ENCODE data around the gene CSMD2. TPM values are rescaled to one million over a fixed set of nuclear protein-coding genes. Genes with fewer than 3 reads are reported as not detected.

Gene CSMD2
- total RNA-seq, 2 experiments from 2014 or later: not detected

DNA sequence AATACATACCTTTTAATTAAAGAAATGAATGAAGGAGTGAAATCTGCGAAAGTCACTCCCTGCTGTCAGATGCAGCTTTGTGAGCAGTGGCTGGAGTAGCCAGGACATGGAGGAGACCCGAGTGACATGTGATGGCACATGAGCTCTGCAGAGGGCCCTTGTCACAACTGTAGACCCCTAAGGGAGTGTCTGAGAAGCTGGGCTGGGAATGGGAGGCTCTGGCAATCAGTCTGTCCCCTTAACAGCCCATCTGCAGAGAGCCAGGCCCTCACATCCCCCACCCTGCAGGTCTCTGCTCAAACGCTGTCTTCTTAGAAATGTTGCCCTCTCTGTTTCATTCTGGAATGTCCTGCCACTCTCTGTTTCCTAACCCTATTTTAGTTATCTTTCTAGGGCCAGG, 176.9 kb downstream of the CSMD2 start:
- no peak for DNase-seq (ENCODE audit: low spot score)
- no peaks in the 10 kb centered on the region for H3K9me2 ChIP-seq (ENCODE audit: insufficient read depth, low read length)
- no peak overlapping the region for H3K27ac ChIP-seq (ENCODE audit: low read depth, low read length, poor library complexity, severe bottlenecking)
- intact Hi-C loops (cut with micrococcal nuclease; ENCODE audit: unreplicated experiment): no loop called here
- no peaks in the 10 kb centered on the region for H3K9me3 ChIP-seq (ENCODE audit: low read length)
- ChIA-PET POLR2A (no interaction called here), CTCF (ENCODE audit: unreplicated experiment) (no interaction called here)
- no peak overlapping the region for H3K4me3 ChIP-seq (ENCODE audit: low read depth, low read length, poor library complexity, severe bottlenecking)
- H3K4me1 ChIP-seq (ENCODE audit: insufficient read depth, low read length, poor library complexity, severe bottlenecking): no peaks in the 10 kb centered on the region
- no TSS peak for BruUV-seq (replicated peaks)
- H2AFZ ChIP-seq (ENCODE audit: low read length): no peak overlapping the region
- no peaks in the 10 kb centered on the region for H3K79me2 ChIP-seq (ENCODE audit: insufficient read depth, low read depth, low read length)
- H3K4me2 ChIP-seq (ENCODE audit: low read length): no peak overlapping the region
- no peaks in the 10 kb centered on the region for H4K20me1 ChIP-seq (ENCODE audit: insufficient read depth, low read length)
- TF ChIP-seq, protein P1, sequence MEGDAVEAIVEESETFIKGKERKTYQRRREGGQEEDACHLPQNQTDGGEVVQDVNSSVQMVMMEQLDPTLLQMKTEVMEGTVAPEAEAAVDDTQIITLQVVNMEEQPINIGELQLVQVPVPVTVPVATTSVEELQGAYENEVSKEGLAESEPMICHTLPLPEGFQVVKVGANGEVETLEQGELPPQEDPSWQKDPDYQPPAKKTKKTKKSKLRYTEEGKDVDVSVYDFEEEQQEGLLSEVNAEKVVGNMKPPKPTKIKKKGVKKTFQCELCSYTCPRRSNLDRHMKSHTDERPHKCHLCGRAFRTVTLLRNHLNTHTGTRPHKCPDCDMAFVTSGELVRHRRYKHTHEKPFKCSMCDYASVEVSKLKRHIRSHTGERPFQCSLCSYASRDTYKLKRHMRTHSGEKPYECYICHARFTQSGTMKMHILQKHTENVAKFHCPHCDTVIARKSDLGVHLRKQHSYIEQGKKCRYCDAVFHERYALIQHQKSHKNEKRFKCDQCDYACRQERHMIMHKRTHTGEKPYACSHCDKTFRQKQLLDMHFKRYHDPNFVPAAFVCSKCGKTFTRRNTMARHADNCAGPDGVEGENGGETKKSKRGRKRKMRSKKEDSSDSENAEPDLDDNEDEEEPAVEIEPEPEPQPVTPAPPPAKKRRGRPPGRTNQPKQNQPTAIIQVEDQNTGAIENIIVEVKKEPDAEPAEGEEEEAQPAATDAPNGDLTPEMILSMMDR (conservative IDR thresholded peaks at IDR 0.05; ENCODE audit: low read length): no peak
- TF ChIP-seq EZH2phosphoT487 (IDR thresholded peaks at IDR 0.05; ENCODE audit: borderline replicate concordance, low read depth, low read length): no peak
- H3K36me3 ChIP-seq (ENCODE audit: insufficient read depth, low read length): no peaks in the 10 kb centered on the region

DNA sequence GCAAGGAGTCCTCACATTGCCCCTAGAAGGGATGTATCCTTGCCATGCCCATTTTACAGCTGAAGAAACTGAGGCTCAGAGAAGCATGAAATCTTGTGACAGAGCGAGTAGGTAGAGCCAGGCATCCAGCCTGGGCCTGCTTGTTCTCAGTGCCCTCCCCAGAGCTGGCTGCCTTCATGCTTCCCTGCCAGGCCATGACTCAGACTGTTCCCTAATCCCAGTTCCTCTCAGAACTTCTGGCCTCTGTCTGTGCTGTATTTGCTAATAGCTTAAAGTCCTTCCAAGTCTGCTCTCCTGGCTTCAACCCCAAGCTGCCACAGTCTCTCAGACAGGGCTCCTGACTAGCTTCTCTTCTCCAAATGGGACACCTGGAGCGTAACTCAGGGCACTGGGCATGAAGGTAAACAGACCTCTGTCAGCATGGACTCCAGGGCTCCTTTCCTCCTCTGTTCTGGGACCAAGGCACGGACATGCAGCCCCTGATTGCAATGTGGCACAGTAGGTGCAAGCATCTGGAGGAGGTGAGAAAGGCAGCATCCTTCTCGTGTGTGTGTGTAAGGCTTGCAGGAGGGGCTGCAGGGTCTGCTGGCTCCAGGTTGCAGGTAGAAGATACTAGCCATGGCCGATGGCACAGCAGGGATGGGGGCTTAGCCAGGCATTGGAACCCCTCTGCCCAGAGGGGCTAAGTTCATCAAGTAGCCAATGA, 178.5 kb downstream of the CSMD2 start:
- intact Hi-C loops (cut with micrococcal nuclease; ENCODE audit: unreplicated experiment): no loop called here
- DNase-seq (ENCODE audit: low spot score): no peak
- CTCF ChIA-PET (ENCODE audit: unreplicated experiment): no interaction called here
- TF ChIP-seq, protein P1 (conservative IDR thresholded peaks at IDR 0.05; ENCODE audit: low read length): no peak
- H3K4me1 ChIP-seq (ENCODE audit: insufficient read depth, low read length, poor library complexity, severe bottlenecking): no peaks in the 10 kb centered on the region
- POLR2A ChIA-PET: no interaction called here
- no peaks in the 10 kb centered on the region for H3K9me2 ChIP-seq (ENCODE audit: insufficient read depth, low read length)
- no peaks in the 10 kb centered on the region for H4K20me1 ChIP-seq (ENCODE audit: insufficient read depth, low read length)
- no peak overlapping the region for H3K4me3 ChIP-seq (ENCODE audit: low read depth, low read length, poor library complexity, severe bottlenecking)
- H3K79me2 ChIP-seq (ENCODE audit: insufficient read depth, low read depth, low read length): no peaks in the 10 kb centered on the region
- no TSS peak for BruUV-seq (replicated peaks)
- H3K9me3 ChIP-seq (ENCODE audit: low read length): no peaks in the 10 kb centered on the region
- H3K27ac ChIP-seq (ENCODE audit: low read depth, low read length, poor library complexity, severe bottlenecking): no peak overlapping the region
- no peak overlapping the region for H2AFZ ChIP-seq (ENCODE audit: low read length)
- no peaks in the 10 kb centered on the region for H3K36me3 ChIP-seq (ENCODE audit: insufficient read depth, low read length)
- H3K4me2 ChIP-seq (ENCODE audit: low read length): no peak overlapping the region

DNA sequence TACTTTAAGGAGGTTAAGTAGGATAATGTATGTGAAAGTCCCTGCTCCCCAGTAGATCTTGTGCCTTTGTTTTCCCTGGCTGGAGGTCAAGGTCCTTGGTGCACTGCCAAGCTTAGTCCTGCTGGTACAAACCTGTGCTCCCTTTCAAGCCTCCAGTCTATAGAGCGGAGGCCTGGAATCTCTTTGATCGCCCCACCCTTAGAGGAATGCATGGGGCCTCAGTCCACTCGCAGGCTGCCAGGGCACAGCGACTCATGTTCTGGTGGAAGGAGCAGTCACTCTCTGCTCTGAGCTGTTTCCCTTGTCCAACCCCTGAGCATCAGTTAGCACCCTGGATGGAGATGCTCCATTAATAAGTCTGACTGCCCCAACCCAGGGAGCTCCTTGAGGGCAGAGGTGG, 179.4 kb downstream of the CSMD2 start:
- ChIA-PET CTCF (ENCODE audit: unreplicated experiment) (no interaction called here), POLR2A (no interaction called here)
- intact Hi-C loops (cut with micrococcal nuclease; ENCODE audit: unreplicated experiment): no loop called here
- DNase-seq (ENCODE audit: low spot score): no peak
- Histone ChIP-seq H3K4me3 (ENCODE audit: low read depth, low read length, poor library complexity, severe bottlenecking) (no peak overlapping the region), H3K27ac (ENCODE audit: low read depth, low read length, poor library complexity, severe bottlenecking) (no peak overlapping the region), H2AFZ (ENCODE audit: low read length) (no peak overlapping the region), H3K9me2 (ENCODE audit: insufficient read depth, low read length) (no peaks in the 10 kb centered on the region), H3K4me1 (ENCODE audit: insufficient read depth, low read length, poor library complexity, severe bottlenecking) (no peaks in the 10 kb centered on the region), H3K9me3 (ENCODE audit: low read length) (no peaks in the 10 kb centered on the region), H4K20me1 (ENCODE audit: insufficient read depth, low read length) (no peaks in the 10 kb centered on the region), H3K79me2 (ENCODE audit: insufficient read depth, low read depth, low read length) (no peaks in the 10 kb centered on the region), H3K4me2 (ENCODE audit: low read length) (no peak overlapping the region), H3K36me3 (ENCODE audit: insufficient read depth, low read length) (no peaks in the 10 kb centered on the region)
- BruUV-seq (replicated peaks): no TSS peak
- TF ChIP-seq EZH2phosphoT487 (IDR thresholded peaks at IDR 0.05; ENCODE audit: borderline replicate concordance, low read depth, low read length): no peak
- TF ChIP-seq, protein P1 (conservative IDR thresholded peaks at IDR 0.05; ENCODE audit: low read length): no peak
